Ureter (tissue), 1 donor: Measurements from ENCODE around the gene OSBPL2. TPM values are rescaled to one million over a fixed set of nuclear protein-coding genes. Genes with fewer than 3 reads are reported as not detected.

Experiments used
- DNase-seq: peaks from one replicate; pipeline ENCODE4 v3.0.0-alpha.2; 2020; ENCODE audit warnings: low spot score
- total RNA-seq: library from RNA; stranded (reverse); gene quantifications from one replicate; pipeline ENCODE4 v1.2.4, GENCODE V29; 2023
- donor health status: DM: yes; HTN: yes; CAD: no.

The OSBPL2 gene
- total RNA-seq, 1 donor from 2014 or later, result 130 TPM

GRCh38 chr20:62254021-62254724 lies 15.9 kb downstream of the OSBPL2 start:
- DNase-seq, result no peak

GRCh38 chr20:62255976-62256375 lies 17.7 kb downstream of the OSBPL2 start:
- no peak for DNase-seq

- no peak for DNase-seq
Observed at GRCh38 chr20:62258499-62259293, 20.4 kb downstream of the OSBPL2 start.

GRCh38 chr20:62259294-62259565 lies 20.9 kb downstream of the OSBPL2 start:
- no peak for DNase-seq

- DNase-seq, result no peak
Observed at GRCh38 chr20:62262064-62262463, 23.7 kb downstream of the OSBPL2 start.

GRCh38 chr20:62263396-62263795 lies 25.1 kb downstream of the OSBPL2 start:
- DNase-seq, result no peak

GRCh38 chr20:62265365-62265764 lies 27.0 kb downstream of the OSBPL2 start:
- DNase-seq, result no peak

- no peak for DNase-seq
Observed at GRCh38 chr20:62266340-62266739, 28.0 kb downstream of the OSBPL2 start.

- DNase-seq, result no peak
Observed at GRCh38 chr20:62266851-62267250, 28.5 kb downstream of the OSBPL2 start.

GRCh38 chr20:62267543-62267942 lies 29.2 kb downstream of the OSBPL2 start:
- peak; percentile 60 for DNase-seq

GRCh38 chr20:62268228-62268900 lies 30.0 kb downstream of the OSBPL2 start:
- no peak for DNase-seq

- no peak for DNase-seq
Observed at GRCh38 chr20:62269378-62269777, 31.1 kb downstream of the OSBPL2 start.

- no peak for DNase-seq
Observed at GRCh38 chr20:62269871-62270270, 31.6 kb downstream of the OSBPL2 start.

GRCh38 chr20:62272200-62272599 lies 33.9 kb downstream of the OSBPL2 start:
- no peak for DNase-seq

- no peak for DNase-seq
Observed at GRCh38 chr20:62273416-62273815, 35.1 kb downstream of the OSBPL2 start.

- no peak for DNase-seq
Observed at GRCh38 chr20:62274332-62274950, 36.1 kb downstream of the OSBPL2 start.

GRCh38 chr20:62275219-62275618 lies 36.9 kb downstream of the OSBPL2 start:
- DNase-seq, result no peak

GRCh38 chr20:62276439-62276838 lies 38.1 kb downstream of the OSBPL2 start:
- no peak for DNase-seq

GRCh38 chr20:62277253-62277652 lies 38.9 kb downstream of the OSBPL2 start:
- DNase-seq, result no peak

GRCh38 chr20:62280303-62280702 lies 42.0 kb downstream of the OSBPL2 start:
- no peak for DNase-seq

GRCh38 chr20:62281161-62281933 lies 43.0 kb downstream of the OSBPL2 start:
- no peak for DNase-seq

GRCh38 chr20:62282103-62282502 lies 43.8 kb downstream of the OSBPL2 start:
- no peak for DNase-seq
